Measurements from ENCODE around the gene ADGRV1.

- TF ChIP-seq, protein P1, sequence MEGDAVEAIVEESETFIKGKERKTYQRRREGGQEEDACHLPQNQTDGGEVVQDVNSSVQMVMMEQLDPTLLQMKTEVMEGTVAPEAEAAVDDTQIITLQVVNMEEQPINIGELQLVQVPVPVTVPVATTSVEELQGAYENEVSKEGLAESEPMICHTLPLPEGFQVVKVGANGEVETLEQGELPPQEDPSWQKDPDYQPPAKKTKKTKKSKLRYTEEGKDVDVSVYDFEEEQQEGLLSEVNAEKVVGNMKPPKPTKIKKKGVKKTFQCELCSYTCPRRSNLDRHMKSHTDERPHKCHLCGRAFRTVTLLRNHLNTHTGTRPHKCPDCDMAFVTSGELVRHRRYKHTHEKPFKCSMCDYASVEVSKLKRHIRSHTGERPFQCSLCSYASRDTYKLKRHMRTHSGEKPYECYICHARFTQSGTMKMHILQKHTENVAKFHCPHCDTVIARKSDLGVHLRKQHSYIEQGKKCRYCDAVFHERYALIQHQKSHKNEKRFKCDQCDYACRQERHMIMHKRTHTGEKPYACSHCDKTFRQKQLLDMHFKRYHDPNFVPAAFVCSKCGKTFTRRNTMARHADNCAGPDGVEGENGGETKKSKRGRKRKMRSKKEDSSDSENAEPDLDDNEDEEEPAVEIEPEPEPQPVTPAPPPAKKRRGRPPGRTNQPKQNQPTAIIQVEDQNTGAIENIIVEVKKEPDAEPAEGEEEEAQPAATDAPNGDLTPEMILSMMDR (IDR thresholded peaks at IDR 0.05), result no peak
- no peak for TF ChIP-seq ZFX (IDR thresholded peaks at IDR 0.05; ENCODE audit: borderline replicate concordance)
Observed at GRCh38 chr5:90792725-90793124, 234.1 kb downstream of the ADGRV1 start.

Measured in 22Rv1 (cell line).